Superior temporal gyrus (tissue), 1 donor: ENCODE data around the gene UBL7.
A peak's percentile ranks its signal among the peaks of the same experiment; 100 is the strongest.

ENCODE experiments used
- DNase-seq: peaks from one replicate; pipeline ENCODE4 v3.0.0-alpha.2; 2016; ENCODE audit errors: extremely low spot score

The UBL7 gene

DNA sequence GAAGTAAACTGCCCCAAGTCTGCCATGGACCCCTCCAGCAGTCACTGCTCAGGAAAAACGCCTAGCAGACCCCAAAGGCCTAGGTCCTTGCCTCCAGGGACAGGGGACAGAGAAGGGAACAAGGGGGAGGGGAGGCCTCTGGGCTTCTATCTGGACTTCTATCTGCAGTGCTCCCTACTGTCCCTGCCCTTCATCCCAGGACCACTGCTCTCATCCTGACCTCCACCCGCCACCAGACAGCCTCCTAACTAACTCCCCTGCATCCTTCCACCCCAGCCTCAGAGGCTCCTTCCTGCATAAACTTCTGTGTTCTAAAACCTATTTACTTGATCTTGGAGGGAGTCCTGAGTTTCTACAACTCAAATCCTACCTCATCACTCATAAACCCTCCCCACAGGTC is 52.6 kb downstream of the UBL7 start:
- DNase-seq = no peak

DNA sequence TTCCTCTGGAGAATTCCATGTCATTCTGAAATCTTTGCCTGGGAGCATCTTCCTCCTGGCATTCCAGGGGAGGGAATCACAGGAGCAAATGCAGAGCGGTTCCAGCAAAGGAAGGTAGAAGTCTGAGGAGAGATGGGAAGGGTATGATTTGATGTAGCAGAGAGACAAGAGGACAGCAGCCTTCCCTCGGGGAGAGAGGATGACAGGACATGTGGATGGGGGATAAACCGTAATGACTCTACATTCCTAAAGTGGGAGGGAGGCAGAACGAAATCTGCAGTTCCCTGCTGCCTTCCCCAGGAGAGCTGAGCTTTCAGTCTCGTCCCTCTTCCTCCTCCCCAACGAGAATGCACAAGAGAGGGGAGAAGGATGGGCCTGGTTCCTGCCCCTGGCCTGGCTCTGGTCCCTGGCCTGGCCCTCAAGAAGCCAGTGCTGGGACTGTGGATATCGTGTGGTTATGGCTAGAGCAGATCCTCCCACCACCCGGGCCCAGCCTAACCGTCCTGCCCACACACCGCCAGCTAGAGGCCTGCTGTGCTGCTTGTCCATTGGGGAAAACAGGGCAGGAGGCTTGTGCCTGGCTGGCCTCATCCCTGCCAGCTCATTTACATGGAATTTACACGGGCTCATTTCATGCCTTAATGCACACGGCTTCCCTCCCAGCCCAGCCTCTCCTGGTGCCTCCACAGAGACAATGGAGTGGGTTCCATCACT is 53.8 kb downstream of the UBL7 start:
- DNase-seq = peak; percentile 53

DNA sequence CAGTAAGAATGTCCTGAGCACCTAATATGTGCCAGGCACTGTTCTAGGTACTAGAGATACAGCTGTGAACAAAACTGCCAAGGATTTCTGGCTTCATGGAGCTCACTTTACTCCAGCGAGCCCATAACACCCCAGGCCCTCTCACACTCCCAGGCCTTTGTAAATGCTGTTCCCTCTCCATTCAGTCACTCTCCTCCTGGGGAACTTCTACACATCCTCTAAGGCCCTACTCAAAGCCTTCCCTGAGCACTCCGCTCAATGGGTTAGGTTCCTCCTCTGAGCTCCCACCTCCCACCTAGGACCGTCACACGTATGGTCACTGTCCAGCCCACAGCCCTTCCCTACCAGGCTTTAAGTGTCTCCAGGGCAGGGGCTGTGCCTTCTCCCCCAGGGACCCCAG is 54.4 kb downstream of the UBL7 start:
- DNase-seq = no peak

DNA sequence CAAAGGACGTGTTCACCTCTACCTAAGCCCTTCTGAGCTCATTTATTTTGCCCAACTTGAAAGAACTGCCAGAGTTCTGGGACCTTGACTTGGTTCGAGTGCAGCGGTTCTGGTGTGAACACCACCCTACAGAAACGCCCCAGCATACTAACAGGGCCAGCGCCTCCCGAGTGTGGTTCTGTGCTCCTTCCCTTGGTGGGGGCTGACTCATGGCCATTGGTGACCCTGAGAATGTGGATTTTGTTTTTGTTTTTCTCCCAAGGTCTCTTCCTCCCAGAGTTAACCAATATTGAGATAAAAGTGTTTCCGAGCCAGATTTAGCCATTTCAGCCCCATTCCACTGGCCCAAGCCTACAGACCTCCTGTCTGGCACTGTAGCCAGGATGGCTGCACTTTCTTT is 55.1 kb downstream of the UBL7 start:
- DNase-seq = no peak

DNA sequence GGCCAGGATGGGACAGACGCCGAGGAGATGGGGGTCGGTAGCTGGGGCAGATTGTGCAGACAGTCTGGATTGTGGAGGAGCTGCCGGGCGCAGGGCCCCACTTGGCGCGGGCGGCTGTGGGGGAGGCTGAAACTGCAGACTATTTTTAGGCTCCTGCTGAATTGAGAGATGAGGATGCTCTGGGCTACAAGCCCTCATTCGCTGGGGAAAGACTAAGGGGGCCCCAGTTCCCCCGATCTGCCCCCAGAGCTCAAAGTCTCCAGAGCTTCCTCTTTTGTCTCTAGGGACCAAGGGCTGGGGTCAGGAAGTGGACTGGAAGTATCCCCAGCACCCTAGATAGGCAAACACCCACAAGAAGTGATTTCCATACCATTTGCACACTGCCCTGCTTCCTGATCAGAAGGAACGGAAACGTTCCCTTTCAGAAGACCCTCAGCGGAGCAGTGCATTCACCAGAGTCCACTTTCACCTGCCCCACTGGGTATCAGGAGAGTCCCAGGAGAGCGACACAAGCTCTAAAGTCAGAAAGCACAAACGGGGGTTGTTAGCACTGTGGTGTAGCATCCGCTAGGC is 56.9 kb downstream of the UBL7 start:
- DNase-seq = peak; percentile 57

DNA sequence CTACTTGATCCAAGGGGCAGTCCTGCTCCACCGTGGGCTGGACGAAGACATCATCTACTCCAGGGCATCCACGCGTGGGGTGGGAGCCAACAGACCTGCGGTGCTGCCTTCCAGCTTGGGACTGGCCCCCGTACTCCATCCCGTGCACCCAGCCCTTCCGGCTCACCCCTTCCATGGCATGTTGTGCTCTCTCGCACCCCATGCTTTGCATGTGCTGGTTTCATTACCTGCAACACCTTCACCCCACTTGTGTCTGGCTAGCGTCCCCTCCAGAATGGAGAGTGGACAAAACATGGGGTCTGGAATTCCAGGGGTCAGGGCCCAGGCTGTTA is 57.4 kb downstream of the UBL7 start:
- DNase-seq = no peak

DNA sequence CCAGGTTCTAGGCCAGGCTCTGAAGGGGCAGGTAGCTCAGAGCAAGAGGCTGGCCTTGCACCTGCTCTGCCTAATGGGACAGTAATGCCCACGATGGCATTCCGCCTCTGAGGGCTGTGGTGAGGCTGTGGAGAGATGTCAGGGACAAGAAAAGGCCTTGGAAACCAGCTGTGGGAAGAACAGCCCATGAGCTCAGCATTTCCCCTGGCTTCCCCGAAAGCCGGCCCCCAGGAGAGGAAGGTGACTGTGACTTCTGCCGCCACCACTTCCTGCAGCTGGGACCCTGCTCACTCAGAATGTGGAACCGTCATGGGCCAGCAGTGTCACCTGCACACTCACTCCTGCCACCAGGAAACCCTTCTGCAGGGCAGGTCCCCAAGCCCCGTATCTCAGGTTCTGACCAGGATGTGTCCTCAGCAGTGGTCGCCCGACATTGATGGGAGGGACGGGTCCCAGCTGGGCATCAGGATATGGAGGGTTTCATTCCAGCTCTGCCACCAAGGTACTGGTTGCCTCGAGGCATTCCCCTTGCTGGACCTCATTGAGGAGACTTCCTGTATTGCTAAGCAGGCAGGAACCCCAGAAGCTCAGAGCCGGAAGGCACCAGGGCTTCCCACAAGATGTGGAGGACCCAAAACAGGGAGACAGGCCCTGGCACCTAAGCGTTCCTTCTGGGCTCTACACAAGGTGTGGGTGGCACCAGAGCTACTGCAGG is 57.9 kb downstream of the UBL7 start:
- no peak for DNase-seq

DNA sequence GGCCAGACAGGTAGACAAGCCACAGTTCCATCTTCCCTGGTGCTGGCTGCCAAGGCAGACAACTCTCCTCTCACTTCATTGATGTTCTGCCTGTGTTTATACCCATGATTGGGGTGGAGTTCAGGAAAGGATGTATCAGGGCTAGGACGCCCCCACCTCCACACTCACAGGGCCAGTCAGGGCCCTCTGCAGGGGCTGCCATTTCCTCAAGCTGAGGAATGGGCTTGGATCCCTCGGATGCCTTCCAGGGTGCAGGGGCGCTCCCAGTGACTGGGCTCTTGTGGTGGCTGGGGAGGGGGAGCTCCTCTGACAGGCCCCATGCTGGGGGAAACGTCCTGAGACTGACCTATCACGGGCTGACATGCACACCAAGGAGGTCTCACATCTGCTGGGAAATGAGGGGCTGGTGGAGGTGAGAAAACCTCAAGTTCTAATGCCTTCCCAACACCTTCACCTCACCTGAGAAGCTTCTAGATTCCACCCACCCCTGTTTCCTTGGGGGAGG is 58.6 kb downstream of the UBL7 start:
- DNase-seq = no peak

DNA sequence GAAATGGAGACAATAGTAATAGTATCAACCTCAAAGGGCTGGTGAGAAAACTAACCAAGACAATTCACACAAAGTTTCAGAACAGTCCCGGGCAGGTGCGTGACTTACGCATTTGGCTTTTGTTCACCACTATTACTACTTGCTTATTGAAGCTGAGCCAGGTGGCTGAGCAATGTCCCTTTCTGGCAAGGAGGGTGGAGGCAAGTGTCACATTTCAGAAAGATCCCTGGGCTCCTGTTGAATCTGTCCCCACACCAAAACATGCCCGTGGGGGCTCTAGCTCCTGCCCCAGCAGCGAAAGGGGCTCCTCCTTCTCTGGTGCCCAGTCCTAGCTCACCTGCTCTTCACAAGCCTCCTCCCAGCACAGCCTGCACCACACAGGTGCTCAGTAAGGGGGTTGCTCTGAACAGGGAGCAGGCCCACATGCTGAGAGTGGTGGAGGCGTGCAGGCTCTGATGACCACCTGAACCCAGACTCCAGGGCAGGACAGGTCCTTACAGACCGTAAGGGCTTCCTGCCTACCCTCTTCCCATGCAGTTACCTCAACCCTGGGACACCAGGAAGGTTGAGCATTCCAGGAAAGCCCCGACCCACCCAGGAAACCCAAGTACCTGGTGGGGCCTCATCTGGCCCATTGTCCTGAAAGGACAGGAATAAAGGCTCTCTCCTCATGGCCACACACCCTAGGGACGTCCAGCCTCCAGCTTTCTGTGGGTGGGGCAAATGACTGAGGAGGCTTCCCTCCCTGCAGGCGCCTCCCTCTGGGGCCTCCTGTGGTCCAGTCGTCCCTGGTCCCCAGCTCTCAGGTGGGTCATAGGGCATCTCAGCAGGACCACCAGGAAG is 59.8 kb downstream of the UBL7 start:
- DNase-seq = no peak

DNA sequence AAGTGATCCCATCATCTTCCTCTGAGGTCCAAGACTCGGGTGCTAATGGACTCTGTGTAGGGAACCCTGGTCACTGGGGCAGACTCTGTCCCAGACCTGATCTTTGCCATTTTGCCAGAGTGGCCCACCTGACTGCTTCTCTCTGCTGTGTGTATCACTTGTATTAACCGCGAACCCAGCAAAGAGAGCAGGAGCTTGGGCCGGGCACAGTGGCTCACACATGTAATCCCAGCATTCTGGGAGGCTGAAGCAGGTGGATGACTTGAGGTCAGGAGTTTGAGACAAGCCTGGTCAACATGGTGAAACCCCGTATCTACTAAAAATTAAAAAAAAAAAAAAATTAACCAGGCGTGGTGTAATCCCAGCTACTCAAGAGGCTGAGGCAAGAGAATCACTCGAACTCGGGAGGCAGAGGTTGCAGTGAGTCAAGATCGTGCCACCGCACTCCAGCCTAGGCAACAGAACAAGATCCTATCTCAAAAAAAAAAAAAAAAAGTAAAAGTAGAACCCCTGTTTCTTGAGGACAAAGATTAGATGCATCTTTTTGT is 60.6 kb downstream of the UBL7 start:
- DNase-seq = no peak

DNA sequence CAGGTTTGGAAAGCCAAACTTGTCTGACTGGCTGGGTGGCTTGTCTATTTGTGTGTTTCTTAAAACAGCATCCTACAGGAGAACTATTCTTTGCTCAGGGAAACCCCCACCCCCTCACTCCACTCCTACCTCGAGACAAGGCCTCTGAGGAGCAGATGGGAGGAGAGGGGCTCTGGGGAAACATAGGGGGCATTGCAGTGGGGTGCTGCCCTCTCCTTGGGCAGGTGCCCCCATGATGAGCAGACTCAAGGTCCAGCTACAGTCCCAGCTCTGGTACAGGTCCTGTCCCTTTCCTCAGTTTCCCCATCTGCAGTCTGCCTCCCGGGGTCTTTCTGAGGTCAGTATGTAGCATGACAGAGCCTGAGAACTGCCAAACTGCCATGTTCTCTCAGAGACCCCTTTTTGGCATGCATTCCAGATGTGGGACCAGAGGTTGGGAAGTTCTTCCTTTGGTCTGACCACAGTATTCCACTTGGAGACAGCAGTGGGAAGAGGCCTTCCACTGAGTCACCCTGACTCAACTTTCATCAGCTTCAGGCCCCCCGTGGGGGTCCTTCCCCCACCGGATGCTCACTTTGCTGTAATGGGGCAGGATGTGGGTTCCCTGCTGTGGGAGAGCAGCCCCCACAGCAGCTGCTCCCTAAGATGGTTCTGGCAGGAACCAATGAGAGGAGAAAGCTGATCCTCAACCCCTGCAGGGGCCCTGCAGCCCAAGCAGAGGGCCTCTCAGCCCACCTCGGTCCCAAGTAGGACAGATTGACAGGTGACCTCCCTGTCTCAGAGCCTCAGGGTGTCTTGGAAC is 61.2 kb downstream of the UBL7 start:
- DNase-seq = no peak

DNA sequence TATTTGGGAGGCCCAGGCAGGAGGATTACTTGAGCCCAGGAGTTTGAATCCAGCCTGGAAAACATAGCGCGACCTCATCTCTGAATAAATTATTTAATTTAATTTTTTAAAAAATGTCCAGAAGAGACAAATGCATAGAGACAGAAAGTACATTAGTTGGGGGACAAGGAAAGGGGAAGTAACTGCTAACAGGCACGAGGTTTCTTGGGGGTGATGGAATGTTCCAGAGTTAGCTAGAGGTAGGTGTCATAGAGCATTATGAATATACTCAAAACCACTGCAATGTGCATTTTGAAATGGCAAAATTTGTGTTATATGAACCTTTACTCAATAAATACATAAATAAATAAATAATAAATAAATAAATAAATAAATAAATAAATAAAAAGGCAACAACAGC is 61.9 kb downstream of the UBL7 start:
- no peak for DNase-seq

DNA sequence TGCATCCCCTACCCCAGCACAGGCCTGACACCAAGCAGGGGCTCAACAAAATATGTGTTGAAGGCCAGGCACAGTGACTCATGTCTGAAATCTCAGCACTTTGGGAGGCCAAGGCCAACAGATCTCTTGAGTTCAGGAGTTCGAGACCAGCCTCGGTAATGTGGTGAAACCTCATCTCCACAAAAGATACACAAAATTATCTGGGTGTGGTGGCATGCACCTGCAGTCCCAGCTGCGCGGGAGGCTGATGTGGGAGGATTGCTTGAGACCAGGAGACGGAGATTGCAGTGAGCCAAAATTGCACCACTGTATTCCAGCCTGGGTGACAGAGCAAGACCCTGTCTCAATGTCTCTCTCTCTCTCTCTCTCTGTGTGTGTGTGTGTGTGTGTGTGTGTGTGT is 62.8 kb downstream of the UBL7 start:
- DNase-seq = no peak

DNA sequence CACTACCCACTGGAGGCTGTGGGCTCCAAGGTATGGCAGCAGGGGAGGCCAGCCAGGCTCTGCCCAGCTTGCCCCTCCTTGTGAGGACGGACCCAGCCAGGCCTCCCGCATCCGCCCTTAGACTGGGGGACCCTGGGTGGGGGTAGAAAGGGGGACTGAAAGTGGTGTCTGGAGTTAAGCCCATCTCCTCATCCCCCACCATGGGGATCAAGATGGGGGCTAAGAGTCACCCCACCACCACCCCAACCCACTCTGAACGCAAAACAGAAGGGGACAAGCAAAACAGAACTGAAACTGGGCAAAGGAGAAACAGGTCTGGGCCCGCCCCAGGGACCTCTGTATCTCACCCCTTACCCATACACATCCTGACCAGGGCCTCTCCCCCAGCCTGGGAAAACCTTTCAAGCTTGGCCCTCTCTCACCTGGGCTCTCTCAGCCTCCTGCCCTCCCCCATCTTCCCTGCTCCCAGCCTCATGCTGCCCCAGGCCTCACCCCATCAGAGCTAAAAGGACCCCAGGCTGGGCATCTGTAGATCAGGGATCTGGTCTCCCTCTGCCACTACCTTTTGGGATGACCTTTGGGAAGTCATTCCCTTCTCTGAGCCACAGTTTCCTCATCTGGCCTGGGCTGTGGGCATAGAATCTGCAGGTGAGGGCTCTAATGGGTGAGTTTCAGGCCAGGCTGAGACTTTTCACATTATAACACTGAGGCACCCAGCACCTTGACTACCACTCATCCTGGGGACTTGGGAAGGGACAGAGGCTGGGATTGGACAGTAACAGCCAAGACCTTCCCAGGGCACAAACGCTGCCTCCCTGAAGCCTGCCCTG is 63.5 kb downstream of the UBL7 start:
- no peak for DNase-seq

DNA sequence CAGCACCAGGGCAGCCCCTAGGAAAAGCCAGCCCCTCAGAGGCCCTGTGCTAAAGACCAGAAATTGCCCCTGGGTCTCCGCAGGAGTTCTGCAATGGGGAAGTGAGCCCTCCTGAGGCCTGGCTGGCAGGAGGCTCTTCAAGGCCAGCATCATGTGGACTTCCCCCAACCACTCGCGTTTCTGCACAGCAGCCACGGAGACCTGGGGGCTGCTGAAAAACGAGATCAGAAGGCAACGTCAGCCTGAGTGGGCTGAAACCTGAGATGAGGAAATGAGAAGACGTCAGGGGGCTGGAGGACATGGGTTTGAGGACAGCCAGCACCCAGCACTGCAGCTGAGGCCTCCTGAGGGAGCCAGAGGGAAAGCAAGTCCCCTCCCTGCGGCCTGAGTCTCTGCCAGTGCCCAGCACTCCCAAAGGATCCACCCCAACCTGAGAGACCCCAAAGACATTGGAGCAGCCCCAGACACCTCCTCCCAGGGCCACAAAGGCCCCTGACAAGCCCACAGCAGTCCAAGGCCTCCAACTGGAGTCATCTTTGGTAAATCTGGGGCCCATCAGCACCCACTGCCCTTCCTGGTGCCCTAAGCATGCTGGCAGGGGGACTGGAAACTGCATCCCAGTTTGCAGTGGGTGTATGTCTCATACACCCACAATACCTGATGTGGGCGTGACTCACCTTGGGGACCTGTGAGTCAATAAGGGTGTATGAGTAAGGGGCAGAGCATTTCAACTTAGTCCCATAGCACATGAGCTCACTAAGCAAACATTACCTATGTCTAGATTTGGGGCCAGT is 64.3 kb downstream of the UBL7 start:
- DNase-seq = no peak

DNA sequence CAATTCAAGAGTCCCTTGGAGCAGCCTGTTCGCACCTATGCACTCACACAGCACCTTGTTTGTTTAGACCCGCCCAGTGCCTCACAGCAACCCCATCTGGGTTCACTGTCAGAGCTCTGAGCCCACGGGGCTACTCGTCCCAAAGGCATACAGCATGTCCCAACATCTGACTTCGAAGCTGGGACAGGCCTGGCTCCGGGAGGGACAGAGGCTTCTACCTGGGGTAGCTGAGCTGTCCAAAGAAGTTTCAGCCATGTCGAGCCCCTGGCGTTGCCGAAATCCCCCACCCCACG is 64.9 kb downstream of the UBL7 start:
- DNase-seq = no peak
